HG02610 (cell line): ENCODE data around the gene TOMM6.
A peak's percentile ranks its signal among the peaks of the same experiment; 100 is the strongest.

ENCODE experiments used
- ATAC-seq: cut with Tn5 transposase; IDR thresholded peaks from one replicate; pipeline ENCODE4 v1.9.1; 2021; ENCODE audit warnings: mild to moderate bottlenecking, moderate library complexity; ENCODE audit not compliant: unreplicated experiment

TOMM6 gene

DNA sequence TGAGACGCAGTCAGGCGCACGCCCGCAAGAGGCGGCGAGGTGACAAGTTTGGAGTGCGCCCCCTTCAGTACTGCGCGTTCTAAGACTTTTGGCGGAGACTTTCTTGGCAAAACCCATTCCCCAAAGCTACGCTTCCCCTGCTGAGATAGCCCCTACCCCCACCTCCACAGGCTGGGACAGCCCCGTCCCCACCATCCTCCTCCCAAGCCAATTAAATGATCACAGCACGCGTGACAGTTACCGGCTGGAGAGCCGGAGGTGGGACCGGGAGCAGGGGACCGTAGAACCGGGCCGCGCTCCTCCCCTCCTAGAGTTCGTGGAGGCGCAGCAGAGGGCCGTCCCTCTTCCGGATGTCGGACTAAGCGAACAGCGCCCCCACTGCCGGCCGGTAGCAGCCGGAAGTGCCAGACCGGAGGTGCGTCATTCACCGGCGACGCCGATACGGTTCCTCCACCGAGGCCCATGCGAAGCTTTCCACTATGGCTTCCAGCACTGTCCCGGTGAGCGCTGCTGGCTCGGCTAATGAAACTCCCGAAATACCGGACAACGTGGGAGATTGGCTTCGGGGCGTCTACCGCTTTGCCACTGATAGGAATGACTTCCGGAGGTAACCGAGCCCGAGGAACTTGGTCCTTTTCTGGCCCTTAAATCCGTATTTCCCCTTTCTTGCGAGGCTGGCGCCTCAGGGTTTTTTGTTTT, at the start of gene TOMM6:
TSS of gene TOMM6 (plus strand) at position 476 of the 699 bp plus-strand sequence. CDS start at position 480, 4 bp downstream.
- ATAC-seq: peak; percentile 81

DNA sequence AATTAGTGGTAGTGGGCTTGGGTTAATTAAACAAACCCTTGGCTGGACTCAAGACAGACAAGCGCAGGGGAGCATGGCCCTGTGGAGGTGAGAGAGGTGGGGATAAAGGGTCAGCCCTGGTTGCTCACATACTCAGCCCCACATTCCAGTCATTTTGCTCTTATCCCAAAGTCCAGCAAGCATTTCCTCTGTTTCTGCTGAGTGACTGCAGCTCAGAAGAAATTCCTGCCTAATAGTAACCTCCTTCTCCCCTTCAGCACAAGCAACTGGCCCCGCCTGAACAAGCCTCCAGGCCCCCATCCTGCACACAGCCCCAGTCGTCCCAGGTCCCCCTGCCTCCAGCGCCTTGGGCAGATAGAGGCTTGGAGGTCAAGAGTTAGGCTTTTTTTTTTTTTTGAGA, 48.5 kb upstream of the TOMM6 start:
- no peak for ATAC-seq

DNA sequence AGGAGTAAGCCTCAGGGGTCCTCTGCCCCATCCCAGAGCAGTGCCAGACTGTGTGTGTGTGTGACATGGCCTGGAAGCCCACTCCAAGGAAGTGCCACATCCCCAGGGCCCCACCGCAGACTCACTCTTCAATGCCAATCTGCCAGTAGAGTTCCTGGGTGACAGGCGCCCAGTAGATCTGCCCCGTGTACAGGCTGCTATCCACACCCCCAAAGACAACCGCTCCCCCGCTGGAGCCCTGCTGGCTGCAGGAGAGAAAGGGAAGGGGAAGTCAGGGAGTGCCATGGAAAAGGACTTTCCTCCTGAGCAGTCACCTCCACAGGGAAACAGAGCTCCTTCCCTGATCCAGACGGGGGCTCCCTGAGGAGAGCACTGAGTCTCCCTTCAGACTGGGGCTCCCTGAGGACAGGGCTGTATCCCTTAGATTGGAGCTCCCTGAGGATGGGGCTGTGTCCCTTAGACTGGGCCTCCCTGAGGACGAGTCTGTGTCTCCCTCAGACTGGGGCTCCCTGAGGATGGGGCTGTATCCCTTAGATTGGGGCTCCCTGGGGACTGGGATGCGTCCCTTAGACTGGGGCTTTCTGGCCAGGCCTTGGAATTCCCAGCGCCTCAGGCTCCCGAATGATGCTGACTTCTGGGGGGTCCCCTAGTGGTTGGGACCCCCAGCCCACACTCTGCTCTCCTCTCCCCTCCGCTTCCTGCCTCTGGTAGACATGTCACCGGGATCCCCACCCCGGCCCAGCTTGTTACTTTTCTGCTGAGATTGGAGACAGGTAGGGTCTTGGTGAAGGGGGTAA, 46.9 kb upstream of the TOMM6 start:
- no peak for ATAC-seq

DNA sequence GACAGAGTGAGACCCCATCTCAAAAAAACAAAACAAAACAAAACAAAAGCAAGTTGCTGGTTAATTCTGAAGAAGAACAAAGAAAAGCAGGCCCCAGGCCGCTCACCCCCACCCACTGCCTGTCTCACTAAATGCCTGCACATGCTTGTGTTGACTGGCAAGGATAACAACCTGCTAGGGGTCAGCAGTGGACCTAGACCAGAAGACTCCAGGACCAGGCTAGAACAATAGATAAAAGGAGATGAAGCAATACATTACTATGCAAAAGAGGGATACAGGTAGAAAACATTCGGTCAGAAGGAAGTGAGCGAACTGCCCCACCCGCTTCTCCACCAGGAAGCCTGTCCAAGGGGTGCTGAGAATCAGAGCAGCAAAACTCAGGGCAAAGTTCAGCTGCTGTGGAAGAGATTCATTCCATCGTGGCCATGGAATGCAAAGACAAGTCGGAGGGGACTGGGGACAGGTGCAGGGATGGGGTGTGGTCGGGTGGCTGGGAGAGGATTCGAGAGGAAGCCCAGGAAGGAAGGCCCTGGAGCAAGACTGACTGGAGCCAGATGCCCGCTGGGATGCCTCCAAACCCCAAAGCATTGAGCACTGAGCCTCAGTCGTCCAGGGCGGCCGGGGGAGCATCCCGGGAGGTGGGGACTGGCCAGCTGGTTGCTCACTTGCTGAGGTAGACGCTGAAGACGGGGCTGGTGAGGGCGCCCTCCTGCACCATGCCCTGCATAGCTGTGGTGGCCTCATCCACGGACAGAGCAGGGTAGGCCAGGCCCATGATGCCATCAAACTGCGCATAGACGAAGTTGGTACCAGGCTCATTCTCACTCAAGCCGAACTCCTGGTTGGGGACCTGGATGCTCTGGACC, 45.6 kb upstream of the TOMM6 start:
- no peak for ATAC-seq

DNA sequence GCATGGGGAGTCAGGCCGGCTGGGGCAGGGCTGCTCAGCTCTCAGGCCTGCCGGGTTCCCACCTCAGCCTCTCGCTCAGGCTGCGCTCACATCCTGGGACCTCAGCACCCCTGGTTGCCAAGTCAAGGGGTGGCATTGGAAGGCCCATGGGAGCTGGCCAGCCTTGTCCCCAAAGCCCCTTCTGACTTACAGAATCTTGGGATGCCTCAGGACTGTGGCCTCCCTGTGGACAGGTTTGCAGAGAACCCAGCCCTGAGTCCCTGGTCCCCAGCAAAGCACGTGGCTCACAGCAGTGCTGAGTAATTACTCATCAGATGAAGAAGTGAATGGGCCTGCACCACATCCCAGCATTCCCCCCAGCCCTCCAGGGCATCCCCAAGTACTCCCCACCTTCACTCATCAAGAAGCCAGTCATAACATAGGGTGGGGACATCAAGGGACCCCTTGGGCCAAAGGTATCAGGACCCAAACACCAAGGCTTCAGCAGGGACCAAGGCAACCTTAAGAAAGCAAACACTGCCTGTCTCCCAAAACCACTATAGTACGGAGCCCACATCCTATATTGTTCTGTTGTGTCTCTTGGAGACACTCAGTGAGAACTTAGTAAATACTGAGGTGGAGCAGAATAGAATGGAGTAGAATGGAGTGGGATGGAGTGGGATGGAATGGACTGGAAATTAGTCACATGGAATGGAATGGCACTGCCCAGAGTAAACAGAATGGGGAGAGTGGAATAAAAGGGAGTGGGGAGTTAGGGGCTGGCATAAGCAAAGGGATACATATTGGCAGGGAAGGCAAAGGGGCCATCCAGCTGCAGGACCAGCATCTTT, 43.9 kb upstream of the TOMM6 start:
- ATAC-seq: no peak

DNA sequence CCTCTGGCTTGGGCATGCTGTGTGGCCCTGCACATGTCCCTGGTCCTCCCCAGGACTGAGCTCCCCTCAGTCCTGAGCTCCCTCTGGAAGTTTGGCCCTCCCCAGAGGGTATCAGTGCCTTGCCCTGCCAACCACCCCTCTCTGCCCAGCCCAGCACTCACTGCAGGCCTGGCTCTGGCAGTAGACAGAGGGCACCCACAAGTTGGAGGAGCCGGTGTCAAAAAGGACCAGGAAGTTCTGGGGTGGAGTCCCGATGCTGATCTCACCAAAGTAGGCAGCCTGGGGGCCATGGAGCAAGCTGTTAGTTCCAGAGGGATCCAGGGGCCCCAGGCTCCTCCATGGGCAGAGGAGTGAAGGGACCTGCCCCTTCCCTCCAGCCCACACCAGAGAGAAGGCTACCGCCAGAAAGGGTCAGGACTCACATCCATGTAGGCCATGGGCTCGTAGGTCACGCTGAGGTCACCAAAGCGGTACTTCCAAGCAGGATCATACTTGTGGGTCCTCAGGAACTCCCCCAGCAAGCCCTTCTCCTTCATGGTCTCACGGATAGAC, 43.2 kb upstream of the TOMM6 start:
- no peak for ATAC-seq

DNA sequence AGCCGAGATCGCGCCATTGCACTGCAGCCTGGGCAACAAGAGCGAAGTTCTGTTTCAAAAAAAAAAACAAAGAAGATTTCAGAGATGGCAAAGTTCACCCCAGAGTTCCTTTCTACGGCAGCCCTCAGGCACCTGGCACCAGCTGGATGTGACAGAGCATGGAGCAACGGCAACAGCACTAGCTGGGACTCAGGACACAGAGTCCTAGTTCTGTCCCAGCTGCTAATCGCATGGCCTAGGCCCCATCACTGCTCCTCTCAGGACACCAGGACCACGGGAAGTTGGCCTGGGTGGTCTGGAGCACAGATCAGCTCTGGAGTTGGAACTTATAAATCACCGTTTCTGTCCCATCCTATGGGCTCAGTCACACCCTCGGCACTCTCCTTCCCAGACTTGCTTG, 41.4 kb upstream of the TOMM6 start:
- no peak for ATAC-seq

DNA sequence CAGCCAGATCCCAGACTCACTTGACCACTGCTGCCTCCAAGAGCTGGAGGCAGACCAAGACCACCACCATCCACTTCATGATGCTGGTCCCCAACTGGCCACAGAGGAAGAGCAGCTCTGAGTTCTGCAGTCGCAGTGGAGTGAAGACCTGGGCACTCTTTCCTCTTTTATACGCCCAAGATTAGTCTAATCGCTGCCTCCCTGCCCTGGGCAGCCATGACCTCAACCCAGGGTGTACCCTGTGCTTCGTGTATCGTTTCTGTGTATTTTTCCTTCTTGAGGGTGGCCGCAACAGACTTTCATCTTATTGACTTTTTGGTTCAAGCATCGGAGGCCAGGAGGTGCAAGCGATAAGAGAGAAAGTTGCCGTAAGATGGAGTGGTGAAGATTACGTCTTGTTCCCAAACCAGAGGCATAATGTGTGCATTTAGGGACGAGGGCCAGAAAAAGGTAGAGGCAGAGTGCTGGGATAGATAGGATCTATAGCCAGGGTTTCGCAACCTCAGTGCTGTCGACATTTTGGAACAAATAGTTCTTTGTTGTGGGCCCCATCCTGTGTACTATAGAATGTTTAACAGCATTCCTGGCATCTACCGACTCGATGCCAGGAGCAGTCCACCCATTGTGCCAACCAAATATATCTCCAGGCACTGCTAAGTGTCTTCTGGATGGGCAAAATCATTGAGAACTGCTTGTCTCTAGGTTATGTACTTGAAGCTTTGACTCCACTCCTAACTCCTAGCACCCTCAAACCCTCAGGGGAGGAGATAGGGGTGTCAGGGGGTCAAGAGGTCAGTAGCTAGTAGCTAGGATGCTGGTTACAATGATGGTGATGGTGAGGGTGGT, 40.0 kb upstream of the TOMM6 start, which contains the start of gene PGC:
TSS of gene PGC (minus strand) at position 142 of the 846 bp plus-strand sequence. CDS start at position 79, 63 bp downstream.
- no peak for ATAC-seq

DNA sequence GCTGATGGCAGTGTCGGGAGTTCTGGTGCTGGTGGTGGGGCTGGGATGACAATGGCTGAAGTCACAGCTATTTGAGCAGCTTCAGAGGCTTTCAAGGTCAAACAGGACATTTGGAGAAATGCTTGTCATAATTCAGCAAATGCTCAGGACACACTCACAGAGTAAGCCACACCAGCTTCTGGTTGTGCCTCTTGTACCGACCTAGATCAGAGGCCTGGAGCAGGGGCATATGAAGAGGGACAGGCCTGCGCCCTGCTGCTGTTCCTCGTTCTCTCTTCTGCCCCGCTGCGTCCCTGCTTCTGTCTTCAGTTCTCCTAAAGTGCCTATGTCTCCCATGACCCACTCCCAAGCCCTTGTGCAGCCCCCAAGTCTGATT, 39.4 kb upstream of the TOMM6 start:
- ATAC-seq: no peak

DNA sequence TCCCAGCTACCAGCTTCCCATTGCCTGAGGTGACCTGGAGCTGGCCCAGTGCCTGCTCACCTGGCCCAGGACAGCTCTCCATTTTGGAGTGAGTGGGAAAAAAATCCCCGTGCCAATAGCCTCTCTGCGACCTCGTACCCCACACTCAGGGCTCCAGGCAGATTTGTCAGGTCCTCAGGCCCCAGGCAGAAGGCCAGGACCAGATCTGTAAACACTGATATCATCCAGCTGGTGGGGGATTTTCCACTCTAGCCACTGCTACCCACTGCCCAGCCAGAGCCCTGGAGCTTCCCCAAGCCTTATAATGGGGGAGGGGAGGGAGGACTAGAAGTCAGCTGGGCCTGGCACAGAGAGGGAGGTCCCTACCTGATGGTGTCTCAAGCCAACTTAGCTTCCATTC, 39.0 kb upstream of the TOMM6 start:
- ATAC-seq: no peak

DNA sequence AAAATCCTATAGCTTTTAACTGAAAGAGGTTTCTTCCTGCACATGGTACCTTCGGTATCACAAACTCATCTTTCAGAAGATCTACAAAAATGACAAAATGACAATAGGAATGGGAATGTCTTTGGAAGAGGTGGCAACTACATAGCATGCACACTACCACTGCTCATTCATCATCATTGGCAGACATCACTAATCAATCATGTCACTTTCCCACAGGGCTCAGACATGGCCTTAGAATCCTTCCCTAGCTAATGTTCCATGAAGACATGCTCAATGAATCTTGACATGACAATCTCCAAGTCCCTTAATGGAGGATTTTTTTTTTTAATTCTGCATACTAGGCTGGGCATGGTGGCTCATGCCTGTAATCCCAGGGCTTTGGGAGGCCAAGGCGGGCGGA, 37.1 kb upstream of the TOMM6 start:
- no peak for ATAC-seq

DNA sequence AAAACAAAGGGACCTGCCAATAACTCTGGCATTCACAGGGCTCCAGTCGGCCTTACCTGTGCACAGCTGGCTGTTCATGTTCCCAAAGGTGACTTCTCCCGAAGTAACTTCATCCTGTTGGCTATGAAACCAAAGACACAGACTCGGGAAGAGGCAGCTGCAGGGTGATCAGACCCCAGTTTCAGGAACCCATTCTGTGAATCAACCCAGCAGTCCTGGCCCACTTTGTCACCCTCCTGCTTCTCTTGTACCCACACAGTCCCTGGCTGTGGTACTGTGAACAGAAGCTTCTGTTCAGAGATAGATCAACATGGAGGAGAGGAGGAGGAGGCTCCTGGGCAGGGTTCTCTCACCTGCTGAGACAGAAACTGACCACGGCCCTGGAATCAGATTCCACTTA, 31.6 kb upstream of the TOMM6 start:
- ATAC-seq: no peak

DNA sequence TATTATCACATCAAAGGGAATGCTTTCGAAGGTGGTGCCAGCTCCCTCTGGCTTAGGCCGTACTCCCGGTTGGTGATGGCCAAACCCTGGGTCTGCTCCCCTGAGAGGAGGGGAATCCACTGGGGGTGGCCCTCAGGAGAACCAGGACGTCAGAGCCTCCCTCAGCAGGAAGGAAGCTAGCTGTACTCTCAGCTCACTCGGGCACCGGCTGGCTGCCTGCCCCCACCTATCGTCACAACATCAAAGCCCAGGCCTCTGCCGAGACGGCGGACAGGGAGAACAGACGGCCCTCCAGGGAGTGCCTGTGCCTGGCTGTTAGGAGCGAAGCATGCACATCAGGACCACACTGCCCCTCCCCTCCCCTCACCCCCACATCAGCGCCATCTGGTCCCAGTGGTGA, 31.1 kb upstream of the TOMM6 start:
- ATAC-seq: no peak

DNA sequence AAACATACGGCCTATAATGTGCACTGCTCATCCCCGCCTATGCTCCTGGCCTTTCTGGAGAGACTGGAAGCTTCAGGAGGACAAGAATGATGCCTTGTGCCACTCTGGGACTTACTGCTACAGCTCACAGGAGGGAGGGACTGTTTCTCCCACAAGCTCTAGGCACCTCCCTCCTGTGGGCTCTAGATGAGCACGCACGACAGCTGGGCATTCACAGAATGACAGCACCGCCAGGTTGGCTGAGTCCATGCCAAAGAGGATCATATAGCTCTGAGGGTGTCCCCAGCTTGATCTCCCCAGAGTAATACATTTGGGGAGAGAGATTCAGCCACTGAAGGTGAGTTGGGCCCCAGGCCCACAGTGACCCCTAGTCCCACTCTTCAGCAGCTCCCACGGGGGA, 30.2 kb upstream of the TOMM6 start:
- ATAC-seq: no peak

DNA sequence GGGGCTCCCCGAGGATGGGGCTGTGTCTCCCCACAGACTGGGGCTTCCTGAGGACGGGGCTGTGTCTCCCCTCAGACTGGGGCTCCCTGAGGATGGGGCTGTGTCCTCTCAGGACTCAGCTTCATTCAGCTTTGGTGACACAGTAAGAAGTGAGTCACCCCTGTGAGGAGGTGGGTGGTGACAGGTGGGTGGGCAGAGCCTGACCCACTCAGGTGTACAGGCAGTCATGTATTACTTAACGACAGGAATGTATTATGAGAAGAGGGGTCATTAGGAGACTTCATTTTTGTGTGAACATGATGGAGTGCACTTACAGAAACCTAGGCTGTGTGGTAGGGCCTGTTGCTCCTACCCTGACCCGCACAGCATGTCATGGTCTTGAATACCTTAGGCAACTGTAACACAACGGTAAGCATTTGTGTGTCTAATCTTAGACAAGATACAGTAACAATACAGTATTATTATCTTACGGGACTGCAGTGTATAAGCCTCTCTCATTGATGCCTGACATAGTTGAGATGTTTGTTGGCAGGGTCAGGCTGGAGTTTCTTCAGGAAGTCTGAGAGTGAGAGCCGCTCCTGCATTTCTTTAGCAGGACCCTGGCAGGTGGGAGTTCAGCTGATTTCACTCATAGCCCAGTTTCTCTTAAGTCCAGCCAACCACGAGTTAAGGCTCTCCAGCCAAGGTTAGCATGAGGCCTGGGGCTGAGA, 29.4 kb upstream of the TOMM6 start:
- no peak for ATAC-seq

DNA sequence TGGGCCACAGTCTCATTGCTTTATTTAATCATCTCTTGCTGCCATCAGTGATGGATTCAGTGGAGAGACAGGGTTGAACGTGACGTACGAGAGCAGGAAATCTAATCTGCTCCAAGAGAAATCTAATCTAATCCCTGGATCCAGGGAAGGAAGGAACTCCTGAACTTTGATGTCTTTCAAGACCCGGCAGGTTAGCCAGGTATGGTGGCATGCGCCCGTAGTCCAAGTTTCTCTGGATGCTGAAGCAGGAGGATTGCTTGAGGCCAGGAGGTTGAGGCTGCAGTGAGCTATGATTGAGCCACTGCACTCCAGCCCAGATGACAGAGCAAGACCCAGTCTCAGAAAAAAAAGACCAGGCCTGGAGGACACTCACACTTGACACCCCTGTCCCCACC, 28.9 kb upstream of the TOMM6 start:
- no peak for ATAC-seq

DNA sequence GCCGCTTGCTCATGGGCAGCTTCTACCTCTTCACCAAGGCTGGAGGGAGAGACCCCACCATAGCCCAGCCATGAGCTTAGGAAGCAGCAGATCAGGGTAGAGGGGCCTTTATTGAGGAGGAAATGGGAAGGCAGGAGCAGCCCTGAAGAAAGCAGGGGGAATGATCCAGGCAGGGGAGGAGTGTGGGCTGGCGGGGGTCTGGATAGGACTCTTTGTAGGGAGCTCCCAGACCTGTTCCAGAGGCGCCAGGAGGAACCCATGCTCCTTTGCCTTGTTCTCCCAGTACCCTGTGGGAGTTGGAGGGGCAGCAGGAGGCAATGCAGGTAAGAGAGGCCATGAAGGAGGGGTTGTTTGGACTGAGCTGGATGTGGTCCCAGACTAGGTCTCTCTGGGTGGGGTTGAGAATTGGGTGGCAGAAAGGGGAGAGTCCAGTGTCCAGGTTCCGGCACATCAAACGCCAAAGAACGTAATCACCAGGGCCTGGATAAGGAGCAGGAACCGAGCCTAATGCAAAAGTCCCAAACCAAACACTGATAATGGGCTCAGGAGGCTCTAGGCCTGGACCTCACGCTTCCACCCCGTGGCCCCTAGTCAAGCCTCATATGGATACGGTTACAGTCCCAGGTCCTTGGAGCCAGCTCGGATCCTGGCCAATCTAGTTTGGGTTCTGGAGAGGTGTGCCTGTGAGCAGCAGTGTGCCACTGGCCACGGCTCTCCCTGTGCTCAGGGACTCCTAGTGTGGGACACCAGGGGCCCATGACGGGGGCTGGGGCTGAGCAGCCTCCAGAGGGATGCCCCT, 28.2 kb upstream of the TOMM6 start:
- no peak for ATAC-seq
